GM18868 (cell line): ENCODE measurements around the gene LIN9.

Experiments
- ATAC-seq: cut with Tn5 transposase; IDR thresholded peaks from one replicate; pipeline ENCODE4 v1.9.1; 2021; ENCODE audit warnings: mild to moderate bottlenecking, moderate library complexity; ENCODE audit not compliant: unreplicated experiment

The LIN9 gene

GRCh38 chr1:226322986-226323385 lies 14.0 kb upstream of the LIN9 start:
- ATAC-seq: no peak

GRCh38 chr1:226320930-226321329 lies 12.0 kb upstream of the LIN9 start:
- ATAC-seq: no peak

GRCh38 chr1:226318471-226318870 lies 9.5 kb upstream of the LIN9 start:
- no peak for ATAC-seq

- no peak for ATAC-seq
These were observed 5.1 kb upstream of the LIN9 start for GRCh38 chr1:226314055-226314454.

GRCh38 chr1:226312065-226312464 lies 3.1 kb upstream of the LIN9 start:
- ATAC-seq: no peak

GRCh38 chr1:226311376-226311775 lies 2.4 kb upstream of the LIN9 start:
- ATAC-seq: no peak

- ATAC-seq: no peak
These were observed 1.8 kb upstream of the LIN9 start for GRCh38 chr1:226310637-226311195.

GRCh38 chr1:226310245-226310540 lies 1.2 kb upstream of the LIN9 start:
- ATAC-seq: no peak

- ATAC-seq: no peak
These were observed 657 bp upstream of the LIN9 start for GRCh38 chr1:226309398-226310244.

GRCh38 chr1:226308166-226308722 lies 720 bp downstream of the LIN9 start:
- peak; percentile 15 for ATAC-seq

- no peak for ATAC-seq
These were observed 2.5 kb downstream of the LIN9 start for GRCh38 chr1:226306425-226306824.

- ATAC-seq: no peak
These were observed 3.8 kb downstream of the LIN9 start for GRCh38 chr1:226305184-226305583.

GRCh38 chr1:226304291-226304955 lies 4.5 kb downstream of the LIN9 start:
- ATAC-seq: no peak

GRCh38 chr1:226302731-226303130 lies 6.2 kb downstream of the LIN9 start:
- no peak for ATAC-seq

GRCh38 chr1:226296911-226297310 lies 12.1 kb downstream of the LIN9 start:
- no peak for ATAC-seq

GRCh38 chr1:226293553-226293920 lies 15.4 kb downstream of the LIN9 start:
- ATAC-seq: no peak

- ATAC-seq: no peak
These were observed 16.0 kb downstream of the LIN9 start for GRCh38 chr1:226292874-226293552.

GRCh38 chr1:226287587-226287986 lies 21.4 kb downstream of the LIN9 start:
- no peak for ATAC-seq

GRCh38 chr1:226281058-226281457 lies 27.9 kb downstream of the LIN9 start:
- ATAC-seq: no peak

GRCh38 chr1:226279498-226279897 lies 29.5 kb downstream of the LIN9 start:
- no peak for ATAC-seq

GRCh38 chr1:226277897-226278296 lies 31.1 kb downstream of the LIN9 start:
- ATAC-seq: no peak
